Fibroblast of skin of right biceps (primary cell): ENCODE data around the gene MIGA1.
"Not testable (repeated sequence)": the region's sequence is repeated elsewhere in the genome, so short reads cannot be mapped to it uniquely, and the experiment has no call there.

Experiments used
- DNase-seq: peaks from one replicate; pipeline ENCODE4 v3.0.0-alpha.2; 2013

The MIGA1 gene, protein sequence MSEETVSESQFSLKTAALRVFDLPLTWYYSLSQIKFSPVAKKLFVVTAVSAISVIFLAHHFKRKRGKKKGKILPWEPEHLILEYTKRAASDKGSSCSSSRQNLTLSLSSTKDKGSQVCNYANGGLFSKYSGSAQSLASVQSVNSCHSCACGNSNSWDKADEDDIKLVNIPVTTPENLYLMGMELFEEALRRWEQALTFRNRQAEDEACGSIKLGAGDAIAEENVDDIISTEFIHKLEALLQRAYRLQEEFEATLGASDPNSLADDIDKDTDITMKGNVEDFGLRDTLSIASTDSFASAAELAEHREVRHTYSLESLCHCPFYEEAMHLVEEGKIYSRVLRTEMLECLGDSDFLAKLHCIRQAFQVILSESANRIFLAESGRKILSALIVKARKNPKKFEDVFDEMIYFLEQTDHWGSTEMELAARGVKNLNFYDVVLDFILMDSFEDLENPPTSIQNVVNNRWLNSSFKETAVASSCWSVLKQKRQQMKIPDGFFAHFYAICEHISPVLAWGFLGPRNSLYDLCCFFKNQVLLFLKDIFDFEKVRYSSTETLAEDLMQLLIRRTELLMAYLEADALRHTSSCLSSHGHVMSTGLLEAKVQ

DNA sequence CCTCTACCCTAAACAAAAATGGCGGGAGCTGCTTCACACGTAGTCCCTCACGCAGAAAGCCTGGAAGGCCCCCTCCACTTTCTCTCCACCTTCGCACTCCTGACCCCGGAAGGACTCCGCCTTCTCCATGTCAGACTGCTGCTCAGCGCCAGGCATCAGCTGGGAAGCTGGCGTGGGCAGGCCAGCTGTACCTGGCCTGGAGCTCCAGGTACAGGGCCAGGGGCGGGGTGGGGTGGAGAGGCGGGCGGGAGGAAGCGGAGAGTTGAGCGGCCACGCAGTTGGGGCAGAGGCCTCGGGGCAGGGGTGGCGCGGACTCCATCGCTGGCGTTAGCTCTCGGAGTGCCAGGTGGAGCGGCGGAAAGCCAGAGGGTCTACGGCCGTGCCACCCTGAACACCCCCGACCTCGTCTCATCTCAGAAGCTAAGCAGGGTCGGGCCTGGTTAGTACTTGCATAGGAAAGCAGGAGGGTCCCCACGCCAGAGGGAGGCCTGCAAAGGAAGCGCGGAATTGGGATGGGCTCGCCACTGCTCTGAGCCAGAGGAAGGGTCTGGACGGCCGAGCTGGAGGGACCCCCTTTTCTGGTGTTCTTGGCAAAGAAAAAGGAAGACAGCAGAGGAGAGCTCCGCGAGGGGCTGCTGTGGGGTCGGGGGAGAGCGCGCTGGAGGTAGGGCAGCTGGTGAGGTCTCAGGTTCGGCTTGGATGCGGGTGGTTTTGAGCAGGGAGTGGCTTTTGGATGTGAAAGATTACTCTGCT lies at the start of gene MIGA1:
Gene MIGA1 (plus strand): TSS at position 121 of the 753 bp plus-strand sequence. CDS start 3,604 bp downstream, outside the sequence.
- DNase-seq, result peak; percentile 89

DNA sequence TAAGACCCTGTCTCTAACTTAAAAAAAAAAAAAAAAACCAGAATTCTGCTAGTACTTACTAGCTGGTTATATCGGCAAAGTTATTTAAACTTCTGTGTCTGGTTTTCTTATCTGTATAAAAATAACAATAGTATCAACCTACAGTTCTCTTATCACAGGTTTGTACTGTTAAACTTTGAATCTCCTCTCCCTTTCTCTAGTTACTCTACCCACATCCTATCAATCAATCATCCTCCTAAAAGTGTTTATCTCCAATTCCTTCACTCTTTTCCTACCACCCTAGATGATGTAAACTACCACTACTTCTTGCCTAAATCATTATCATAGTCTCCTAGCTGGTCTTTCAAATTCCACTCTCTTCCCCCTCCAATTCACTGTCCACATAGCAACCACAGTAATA lies 47.4 kb upstream of the MIGA1 start:
- no peak for DNase-seq

DNA sequence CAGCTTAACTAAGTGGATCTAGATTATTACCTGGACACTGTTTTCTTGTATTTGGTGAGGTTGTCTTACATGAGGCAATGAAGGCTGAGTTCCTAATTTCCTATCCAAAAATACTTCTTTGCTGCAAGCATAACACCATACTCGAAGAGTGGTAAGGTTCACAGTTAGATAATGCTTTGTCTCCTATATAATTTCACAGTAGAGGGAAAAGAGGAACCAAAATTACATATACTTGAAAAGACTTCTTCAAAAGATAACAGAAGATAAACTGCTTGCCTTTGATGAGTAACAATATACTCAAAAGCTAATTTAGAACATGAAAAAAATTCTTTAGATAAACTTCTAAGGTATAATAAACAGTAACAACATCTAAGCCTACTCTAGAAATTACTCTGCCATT lies 40.2 kb upstream of the MIGA1 start:
- no peak for DNase-seq

DNA sequence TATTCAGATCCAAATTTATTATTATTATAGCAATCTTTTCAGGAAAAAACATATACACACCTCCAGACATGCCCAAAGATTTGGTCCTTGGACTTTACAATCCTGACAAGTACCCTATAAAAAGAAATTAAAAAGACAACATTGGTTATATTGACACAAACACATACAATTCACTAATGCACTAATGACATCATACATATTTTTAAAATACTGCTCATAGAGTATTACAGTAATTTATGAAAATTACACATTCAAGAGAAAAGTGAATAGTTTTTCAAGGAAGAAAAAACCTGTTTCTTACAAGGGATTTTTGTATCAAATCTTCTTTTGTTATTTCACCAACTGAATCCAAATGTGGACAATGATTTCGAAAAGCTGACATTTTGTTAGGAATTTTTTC lies 38.1 kb upstream of the MIGA1 start:
- no peak for DNase-seq

DNA sequence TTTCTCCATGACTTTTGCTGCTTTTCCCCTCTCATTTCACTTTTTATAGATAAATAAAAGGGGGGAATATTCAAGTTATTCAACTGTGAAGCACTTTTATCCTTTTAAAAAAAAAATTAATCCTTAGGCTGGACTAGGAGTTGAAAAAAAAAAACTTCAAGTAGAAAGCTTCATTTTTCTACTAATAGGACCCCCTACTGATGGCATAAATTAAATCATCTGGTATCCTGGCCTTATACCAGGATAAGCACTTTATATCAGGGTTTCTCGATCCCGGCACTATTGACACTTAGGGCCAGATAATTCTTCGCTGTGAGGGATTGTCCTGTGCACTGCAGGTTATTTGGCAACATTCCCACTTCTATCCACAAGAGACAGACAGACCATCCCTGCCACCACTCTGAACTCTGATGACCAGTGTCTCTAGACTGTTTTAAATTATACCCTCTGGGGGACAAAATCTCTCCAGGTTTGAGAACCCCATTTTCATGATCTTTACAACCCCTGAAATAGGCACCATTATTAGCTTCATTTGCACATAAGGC lies 37.4 kb upstream of the MIGA1 start:
- no peak for DNase-seq

DNA sequence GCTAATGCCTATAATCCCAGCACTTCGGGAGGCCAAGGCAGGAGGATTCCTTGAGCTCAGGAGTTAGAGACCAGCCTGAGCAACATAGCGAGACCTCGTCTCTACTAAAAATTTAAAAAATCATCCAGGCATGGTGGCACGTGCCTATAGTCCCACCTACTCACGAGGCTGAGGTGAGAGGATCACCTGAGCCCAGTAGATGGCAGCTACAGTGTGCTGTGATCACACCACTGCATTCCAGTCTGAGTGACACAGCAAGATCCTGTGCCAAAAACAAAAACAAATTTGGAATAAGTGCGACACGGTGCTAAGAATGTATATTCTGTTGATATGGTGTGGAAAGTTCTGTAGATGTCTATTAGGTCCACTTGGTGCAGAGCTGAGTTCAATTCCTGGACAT lies 34.9 kb upstream of the MIGA1 start:
- DNase-seq, result no peak

DNA sequence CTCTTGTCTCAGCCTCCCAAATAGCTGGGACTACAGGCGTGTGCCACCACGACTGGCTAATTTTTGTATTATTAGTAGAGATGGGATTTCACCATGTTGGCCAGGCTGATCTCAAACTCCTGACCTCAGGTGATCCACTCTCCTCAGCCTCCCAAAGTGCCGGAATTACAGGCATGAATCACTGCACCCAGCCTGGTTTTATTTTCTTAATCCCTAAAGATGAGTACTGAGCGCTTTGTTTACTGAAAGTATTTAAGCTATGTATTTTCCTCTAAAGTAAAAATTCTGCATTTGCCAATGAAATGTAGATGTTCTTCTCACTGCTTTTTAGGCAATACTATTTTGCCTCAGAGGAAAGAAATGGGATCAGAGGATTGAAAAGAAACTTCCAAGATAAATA lies 30.0 kb upstream of the MIGA1 start:
- DNase-seq, result peak; percentile 16

DNA sequence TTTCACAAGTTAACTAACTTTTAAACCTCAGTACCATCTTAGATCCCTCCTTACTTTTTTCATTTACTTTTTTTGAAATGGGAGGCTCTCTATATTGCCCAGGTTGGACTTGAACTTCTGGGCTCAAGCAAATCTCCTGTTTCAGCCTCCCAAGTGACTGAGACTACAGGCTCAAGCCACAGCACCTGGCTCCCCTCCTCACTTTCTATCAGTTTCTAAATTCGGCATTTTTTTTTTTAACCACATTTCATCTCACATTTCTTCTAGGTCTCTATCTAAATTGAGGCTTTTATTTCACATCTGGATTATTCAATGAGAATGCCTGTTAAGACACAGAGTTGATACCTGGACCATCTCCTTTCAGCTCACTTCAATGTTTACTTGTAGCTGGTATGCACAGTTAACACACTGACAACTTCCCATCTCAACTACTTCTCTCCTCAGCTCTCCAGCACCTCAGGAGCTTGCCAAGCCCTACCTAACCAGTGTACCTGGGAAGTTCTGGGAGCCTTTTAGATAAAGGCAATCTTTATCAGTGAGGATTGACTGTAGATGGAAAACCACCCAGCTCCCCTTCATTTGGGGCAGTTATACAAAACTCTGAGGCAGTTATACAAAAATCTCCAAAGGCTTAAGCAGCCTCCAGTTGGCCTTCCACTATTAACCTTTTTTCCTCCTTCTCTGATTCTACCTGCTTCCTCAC lies 23.2 kb upstream of the MIGA1 start:
- no peak for DNase-seq

DNA sequence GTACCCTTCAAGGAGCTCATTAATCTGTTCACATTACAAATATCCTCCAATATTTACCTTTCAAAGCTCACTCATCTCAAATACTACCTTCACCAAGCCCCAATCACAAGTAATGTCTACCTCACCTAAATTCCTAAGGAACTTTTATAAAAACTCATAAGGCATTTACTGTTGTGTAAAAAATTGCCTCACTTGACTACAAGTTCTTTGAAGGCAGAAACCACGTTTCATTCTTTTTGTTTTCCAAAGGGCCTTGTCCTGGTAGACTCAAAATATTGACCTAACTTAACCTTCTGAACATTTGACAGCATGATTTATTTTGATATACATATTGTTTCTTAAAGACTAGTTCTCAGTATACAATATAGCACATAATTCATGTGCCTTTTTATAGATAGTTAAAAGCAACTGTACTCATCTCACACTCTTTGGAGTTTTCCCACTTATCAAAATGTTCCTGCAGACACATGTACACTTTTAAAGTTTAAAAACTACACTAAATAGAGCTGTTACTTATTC lies 22.3 kb upstream of the MIGA1 start:
- no peak for DNase-seq

DNA sequence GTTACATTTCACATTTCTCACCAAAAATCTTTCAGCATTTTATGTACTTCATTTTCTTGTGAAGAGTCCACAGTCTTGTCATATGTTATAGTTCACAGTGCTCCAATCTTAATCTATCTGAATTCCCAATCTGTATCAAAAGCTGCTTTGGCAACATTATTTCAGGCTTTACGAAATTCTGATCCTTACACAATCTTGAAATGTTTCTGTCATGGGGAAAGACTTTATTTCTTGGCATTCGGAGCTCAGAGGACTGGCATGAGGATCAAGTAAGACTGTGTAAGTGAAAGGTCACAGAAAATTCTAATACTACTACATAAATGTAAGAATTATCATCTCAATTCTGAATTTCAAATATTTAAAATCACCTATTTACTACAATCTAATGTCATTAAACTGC lies 21.8 kb upstream of the MIGA1 start:
- peak; percentile 19 for DNase-seq

DNA sequence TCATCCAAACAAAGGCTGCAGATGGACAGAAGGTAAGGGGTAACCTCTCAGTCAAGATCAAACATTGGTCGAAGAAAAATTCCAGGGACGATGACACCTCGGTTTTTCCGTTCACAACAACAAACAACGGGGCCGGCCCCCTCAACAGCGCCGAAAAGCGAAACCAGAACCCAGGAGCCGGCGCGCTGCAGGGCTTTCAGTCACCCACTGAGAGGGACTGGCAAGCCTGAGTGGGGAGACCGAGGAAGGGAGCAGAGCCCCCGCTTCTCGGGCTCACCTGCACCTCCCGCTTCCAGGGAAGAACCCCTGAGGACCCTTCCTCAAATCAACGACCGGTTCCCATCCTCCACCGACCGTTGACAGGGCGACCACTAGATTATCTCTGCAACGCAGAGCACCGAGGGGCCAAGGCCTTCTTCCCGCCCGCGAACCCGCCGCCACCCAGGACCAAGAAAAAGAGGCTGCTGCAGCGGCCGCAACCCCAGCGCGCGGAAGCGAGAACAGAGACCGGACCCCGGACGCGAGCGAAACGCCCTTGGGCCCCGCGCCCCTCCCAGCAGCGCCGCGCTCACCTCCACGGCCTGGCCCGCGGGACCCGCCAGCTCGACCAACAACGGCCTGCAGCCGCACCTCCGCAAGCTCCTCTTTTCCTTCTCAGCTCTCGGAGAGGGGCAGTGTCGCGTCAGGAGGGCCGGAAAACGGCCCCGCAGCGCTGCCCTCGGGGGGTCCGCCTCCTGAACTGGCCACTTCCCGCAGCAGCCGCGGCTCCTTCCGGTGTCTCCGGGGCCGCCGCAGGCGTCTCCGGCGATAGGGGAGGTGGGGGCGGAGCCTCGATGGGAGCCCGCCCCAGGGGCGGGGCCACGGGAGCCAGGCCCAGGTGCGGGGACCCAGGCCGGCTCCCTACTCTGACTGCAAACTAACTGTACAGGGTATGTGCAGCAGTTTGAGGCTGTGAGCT lies 20.1 kb upstream of the MIGA1 start, which contains the start of gene USP33:
Gene USP33 (minus strand): TSS at position 782 of the 958 bp plus-strand sequence. CDS start 18,155 bp downstream, outside the sequence.
- peak; percentile 83 for DNase-seq

DNA sequence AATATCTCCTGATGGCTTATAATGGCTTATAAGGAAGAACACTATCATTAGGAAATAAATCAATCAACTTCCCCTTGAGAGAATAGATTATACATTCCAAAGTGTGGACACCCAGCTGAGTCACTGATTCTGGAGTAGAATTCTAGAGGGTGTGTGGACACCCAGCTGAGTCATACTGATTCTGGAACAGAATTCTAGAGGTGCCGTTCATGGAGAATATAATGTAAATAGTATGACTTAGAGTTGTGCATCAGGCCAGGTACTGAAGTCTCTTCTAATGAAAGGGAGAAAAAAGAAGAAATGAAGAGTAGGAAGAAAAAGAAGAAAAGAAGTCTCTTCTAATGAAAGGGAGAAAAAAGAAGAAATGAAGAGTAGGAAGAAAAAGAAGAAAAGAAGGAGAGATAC lies 17.4 kb upstream of the MIGA1 start:
- peak; percentile 84 for DNase-seq

DNA sequence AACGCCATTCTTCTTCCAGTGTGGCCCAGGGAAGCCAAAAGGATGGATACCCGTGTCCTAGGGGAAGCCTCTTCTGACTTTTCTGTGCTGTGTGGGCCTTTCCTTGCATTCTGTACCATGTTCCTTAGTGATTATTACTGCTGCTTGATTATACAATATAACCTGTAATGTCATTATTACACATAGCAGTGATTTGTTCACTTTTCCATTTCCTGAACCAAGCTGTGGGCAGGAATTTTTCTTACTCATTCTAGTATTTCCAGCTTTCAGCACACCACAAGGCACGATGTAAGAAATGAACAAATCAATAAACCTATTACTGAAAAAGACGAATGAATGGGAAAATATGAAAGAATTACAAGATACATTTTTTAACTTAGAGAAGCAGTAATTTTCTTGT lies 11.4 kb upstream of the MIGA1 start:
- DNase-seq, result no peak

DNA sequence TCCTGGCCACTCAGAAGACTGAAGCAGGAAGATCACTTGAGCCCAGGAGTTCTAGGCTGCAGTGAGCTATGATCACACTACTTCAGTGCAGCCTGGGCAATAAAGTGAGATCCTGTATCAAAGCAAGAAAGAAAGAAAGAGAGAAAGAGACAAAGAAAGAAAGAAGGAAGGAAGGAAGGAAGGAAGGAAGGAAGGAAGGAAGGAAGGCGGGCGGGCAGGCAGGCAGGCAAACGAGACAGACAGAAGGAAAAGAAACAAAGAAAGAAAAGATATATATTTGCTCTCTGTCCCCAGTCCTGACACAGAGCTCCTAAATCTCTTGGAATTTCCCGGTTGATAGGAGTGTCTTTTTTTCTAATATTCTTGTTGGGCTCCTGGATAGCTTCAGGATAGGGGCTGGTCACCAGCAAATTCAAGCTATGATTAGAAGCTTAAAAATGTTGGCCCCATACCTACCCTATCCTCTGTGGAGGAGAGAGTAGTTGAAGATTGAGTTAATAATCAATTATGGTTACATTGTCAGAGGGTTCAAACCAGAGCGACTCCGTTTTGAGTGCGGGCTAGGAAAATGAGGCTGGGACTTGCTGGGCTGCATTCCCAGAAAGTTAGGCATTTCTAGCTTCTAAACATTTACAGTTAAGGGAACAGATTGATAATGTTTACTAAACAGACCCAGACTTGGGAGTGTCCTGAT lies 3.3 kb upstream of the MIGA1 start:
- DNase-seq, result no peak

DNA sequence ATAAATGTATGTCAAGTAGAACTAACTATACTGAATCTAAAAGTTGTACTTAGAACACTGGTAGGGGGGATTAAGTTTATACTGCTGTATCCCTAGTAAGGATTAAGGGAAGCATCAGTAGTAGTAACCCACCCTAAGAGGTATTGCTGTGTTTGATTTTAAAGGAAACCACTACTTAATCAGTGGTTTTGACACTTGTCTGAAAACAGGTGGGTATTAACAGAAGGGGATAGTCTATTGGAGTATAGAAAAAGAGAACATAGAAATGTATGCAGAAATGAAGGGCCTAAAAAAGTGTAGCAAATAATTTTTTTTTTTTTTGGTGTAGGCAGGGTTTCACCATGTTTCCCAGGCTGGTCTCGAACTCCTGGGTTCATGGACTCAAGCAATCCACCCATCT lies 2.2 kb downstream of the MIGA1 start:
- no peak for DNase-seq

DNA sequence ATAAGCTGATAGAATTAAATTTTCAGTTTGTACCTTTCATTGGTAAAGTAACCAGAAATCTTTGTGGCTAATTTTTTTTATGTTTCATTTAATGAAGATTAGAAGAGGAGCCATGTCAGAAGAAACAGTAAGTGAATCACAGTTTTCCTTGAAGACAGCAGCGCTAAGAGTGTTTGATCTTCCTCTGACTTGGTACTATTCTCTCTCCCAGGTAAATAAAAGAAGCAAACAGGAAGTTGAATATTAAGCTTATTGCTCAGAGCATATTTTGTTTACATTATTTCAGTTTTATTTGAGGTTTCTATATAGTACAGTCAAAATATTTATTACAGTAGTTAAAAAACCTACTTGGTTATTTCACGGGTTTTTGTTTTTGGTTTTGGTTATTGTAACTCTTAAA lies 3.7 kb downstream of the MIGA1 start:
- DNase-seq, result no peak

DNA sequence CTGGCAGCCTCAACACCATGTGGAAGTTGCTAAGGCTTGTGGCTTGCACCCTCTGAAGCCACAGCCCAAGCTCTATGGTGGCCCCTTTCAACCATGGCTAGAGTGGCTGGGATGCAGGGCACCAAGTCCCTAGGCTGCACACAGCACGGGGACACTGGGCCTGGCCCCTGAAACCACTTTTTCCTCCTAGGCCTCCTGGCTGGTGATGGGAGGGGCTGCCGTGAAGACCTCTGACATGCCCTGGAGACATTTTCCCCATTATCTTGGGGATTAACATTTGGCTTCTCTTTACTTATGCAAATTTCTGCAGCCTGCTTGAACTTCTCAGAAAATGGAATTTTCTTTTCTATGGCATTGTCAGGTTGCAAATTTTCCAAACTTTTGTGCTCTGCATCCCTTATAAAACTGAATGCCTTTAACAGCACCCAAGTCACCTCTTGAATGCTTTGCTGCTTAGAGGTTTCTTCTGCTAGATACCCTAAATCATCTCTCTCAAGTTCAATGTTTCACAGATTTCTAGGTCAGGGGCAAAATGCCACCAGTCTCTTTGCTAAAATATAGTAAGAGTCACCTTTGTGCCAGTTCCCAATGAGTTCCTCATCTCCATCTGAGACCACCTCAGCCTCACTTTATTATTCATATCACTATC lies 6.8 kb downstream of the MIGA1 start:
- not testable (repeated sequence) for DNase-seq

DNA sequence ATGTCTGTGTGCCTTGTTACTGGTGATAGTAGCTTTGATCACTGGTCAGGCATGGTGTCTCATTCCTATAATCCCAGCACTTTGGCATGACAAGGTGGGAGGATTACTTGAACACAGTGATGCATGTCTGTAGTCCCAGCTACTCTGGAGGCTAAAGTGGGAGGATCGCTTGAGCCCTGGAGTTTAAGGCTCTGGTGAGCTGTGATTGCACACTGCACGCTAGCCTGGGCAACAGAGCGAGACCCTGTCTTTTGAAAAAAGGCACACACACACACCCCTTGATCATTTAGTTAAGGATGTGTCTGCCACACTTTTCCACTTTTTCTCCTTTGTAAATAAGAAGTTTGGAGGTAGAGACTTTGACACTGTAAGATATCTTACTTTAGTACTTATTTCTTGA lies 15.1 kb downstream of the MIGA1 start:
- DNase-seq, result no peak

DNA sequence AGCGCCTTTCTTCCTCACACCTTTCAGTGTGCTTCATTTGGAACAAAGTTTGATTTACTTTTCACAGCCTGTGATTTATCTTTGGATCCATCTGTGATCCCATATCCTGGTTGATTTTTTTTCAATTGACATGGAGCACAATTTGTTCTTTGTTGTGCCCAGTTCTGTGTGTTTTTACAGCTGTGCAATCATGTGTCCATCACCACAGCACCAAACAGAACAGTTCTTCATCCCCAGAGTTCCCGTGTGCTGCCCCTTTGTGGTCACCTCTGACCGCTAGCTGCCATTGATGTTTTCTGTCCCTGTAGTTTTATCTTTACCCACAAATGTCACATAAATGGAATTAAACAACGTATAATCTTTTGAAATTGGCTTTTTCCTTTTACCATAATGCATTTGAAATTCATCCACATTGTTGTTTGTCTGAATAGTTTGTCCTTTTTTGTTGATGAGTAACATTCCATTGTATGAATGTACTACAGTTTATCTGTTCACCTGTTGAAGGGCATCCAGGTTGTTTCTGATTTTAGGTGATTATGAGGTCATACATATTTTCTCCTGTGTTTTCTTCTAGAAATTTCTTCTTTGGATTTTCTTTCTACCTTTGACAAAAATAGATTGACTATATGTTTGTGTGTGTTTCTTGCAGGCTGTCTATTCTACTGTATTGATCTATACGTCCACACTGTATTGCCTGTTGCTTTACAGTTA lies 17.4 kb downstream of the MIGA1 start:
- DNase-seq, result no peak
